Body of pancreas (tissue), 4 donors: Measurements from ENCODE around the gene RP9.

Experiments
- POLR2A ChIP-seq, 3 donors: fragments of 450-650 bp; IDR thresholded peaks; one replicate each; pipeline ENCODE4 v1.6.1; 2016; ENCODE audit warnings: antibody characterized with exemption in 3 of 3, mild to moderate bottlenecking in 2 of 3
- TF ChIP-seq, protein P1 (sequence below), 7 experiments: fragments of 450-650 bp in 4 of 7; fragments of 200-600 bp in 3 of 7; sonication (generic) in 3 of 7; IDR thresholded peaks; one replicate each; pipeline ENCODE4 v1.5.1; 2016 to 2019; ENCODE audit warnings: antibody characterized with exemption in 7 of 7

DNA sequence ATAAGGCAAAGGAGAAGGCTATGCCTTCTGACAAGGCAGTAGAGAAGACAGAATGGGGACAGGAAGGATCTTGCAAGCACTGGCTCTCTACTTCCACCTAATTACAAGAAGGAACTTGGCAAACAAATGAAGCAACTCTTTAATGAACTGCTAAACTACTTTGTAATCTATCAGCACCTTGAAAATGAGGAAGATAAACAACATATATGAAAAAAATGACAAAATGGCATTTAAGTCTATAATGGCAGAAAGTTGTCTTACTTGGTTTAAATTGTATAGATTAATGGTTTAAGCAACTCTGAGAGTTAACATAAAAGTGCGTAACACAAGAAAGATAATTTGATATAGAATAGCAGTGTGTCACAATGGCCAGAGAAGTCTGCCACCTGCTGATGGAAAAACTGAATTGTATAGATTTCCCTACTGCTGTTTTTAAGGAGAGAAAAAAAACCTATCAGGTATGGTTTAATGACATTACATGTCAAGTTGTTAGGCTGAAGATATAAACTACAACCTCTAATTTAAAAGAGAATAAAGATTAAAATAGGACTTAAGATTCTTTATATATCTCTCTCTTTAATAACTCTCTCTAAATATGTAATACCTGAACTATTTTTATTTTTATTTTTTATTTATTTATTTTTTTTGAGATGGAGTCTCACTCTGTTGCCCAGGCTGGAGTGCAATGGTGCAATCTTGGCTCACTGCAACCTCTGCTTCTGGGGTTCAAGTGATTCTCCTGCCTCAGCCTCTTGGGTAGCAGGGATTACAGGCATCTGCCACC is 58.5 kb downstream of the RP9 start:
- TF ChIP-seq POLR2A (IDR thresholded peaks at IDR 0.05): no peak
- TF ChIP-seq, protein P1, sequence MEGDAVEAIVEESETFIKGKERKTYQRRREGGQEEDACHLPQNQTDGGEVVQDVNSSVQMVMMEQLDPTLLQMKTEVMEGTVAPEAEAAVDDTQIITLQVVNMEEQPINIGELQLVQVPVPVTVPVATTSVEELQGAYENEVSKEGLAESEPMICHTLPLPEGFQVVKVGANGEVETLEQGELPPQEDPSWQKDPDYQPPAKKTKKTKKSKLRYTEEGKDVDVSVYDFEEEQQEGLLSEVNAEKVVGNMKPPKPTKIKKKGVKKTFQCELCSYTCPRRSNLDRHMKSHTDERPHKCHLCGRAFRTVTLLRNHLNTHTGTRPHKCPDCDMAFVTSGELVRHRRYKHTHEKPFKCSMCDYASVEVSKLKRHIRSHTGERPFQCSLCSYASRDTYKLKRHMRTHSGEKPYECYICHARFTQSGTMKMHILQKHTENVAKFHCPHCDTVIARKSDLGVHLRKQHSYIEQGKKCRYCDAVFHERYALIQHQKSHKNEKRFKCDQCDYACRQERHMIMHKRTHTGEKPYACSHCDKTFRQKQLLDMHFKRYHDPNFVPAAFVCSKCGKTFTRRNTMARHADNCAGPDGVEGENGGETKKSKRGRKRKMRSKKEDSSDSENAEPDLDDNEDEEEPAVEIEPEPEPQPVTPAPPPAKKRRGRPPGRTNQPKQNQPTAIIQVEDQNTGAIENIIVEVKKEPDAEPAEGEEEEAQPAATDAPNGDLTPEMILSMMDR (IDR thresholded peaks at IDR 0.05): peak; percentile 25 to 78 (median 65)
